GM15510 (cell line): ENCODE results near the gene FABP6.

Source experiments
- POLR2A ChIP-seq: IDR thresholded peaks from 3 replicates; pipeline ENCODE4 v1.6.1; 2011; ENCODE audit warnings: borderline replicate concordance; ENCODE audit not compliant: insufficient read length; ENCODE audit errors: extremely low read depth

Gene FABP6

GRCh38 chr5:160268121-160268520, 38.8 kb downstream of the FABP6 start:
- no peak for TF ChIP-seq POLR2A

GRCh38 chr5:160269017-160269416, 39.7 kb downstream of the FABP6 start:
- TF ChIP-seq POLR2A, result no peak

GRCh38 chr5:160270704-160271103, 41.4 kb downstream of the FABP6 start:
- no peak for TF ChIP-seq POLR2A

GRCh38 chr5:160271396-160271795, 42.1 kb downstream of the FABP6 start:
- TF ChIP-seq POLR2A, result no peak

GRCh38 chr5:160271836-160272235, 42.5 kb downstream of the FABP6 start:
- no peak for TF ChIP-seq POLR2A

GRCh38 chr5:160272264-160272663, 43.0 kb downstream of the FABP6 start:
- TF ChIP-seq POLR2A, result no peak

GRCh38 chr5:160272889-160273288, 43.6 kb downstream of the FABP6 start:
- no peak for TF ChIP-seq POLR2A

GRCh38 chr5:160274483-160274931, 45.2 kb downstream of the FABP6 start:
- TF ChIP-seq POLR2A, result no peak

GRCh38 chr5:160278343-160278742, 49.0 kb downstream of the FABP6 start:
- TF ChIP-seq POLR2A, result no peak

GRCh38 chr5:160280384-160281095, 51.2 kb downstream of the FABP6 start:
- no peak for TF ChIP-seq POLR2A

GRCh38 chr5:160281275-160281674, 52.0 kb downstream of the FABP6 start:
- no peak for TF ChIP-seq POLR2A

- TF ChIP-seq POLR2A, result no peak
These were observed 55.1 kb downstream of the FABP6 start for GRCh38 chr5:160284291-160284873.

GRCh38 chr5:160285316-160285715, 56.0 kb downstream of the FABP6 start:
- TF ChIP-seq POLR2A, result no peak

GRCh38 chr5:160286947-160287346, 57.6 kb downstream of the FABP6 start:
- no peak for TF ChIP-seq POLR2A

GRCh38 chr5:160287378-160288051, 58.2 kb downstream of the FABP6 start:
- no peak for TF ChIP-seq POLR2A
